AG04450 (cell line): ENCODE results near the gene TJAP1. TPM values are rescaled to one million over a fixed set of nuclear protein-coding genes. Genes with fewer than 3 reads are reported as not detected.

Experiments used
- CTCF ChIA-PET: fragments of 300-600, 350-600 bp; formaldehyde crosslinking; extraction: SDS; loops from one replicate; lab custom pipeline; 2022; ENCODE audit warnings: antibody characterized with exemption, inconsistent platforms; lab: Charles Lee
- POLR2A ChIA-PET: fragments of 350-600 bp; formaldehyde crosslinking; extraction: SDS; loops from one replicate; lab custom pipeline; 2021; ENCODE audit warnings: antibody characterized with exemption, inconsistent platforms; lab: Yijun Ruan, JAX
- DNase-seq: peaks from one replicate; pipeline ENCODE4 v3.0.0-alpha.2; 2011; ENCODE audit warnings: low read depth, low spot score
- H3K27ac ChIP-seq: one replicate; pipeline ENCODE4 v1.5.1; 2012; ENCODE audit warnings: low read depth, low read length, control low read depth
- H3K27me3 ChIP-seq: one replicate; pipeline ENCODE4 v1.6.0; 2012; ENCODE audit warnings: low read length; ENCODE audit not compliant: control insufficient read depth, insufficient read depth
- H3K4me3 ChIP-seq: 2 replicates; pipeline ENCODE4 v1.5.1; 2011; ENCODE audit warnings: mild to moderate bottlenecking, low read depth, low read length, control low read depth
- H3K9me3 ChIP-seq: 2 replicates; pipeline ENCODE4 v1.5.1; 2012; ENCODE audit warnings: low read length; ENCODE audit not compliant: control insufficient read depth, insufficient read depth
- CTCF ChIP-seq: IDR thresholded peaks from 2 replicates; pipeline ENCODE4 v1.5.1; 2011; ENCODE audit warnings: low read depth, low read length, control low read depth, inconsistent platforms
- polyA plus RNA-seq: library from polyadenylated mRNA; depleted of rRNA; stranded (reverse); fragments of >200 nt; gene quantifications from 2 replicates; pipeline ENCODE4 v1.2.3, GENCODE V29; 2011

Gene TJAP1
- polyA plus RNA-seq, 1 experiment = 20.4 TPM

- no peak for TF ChIP-seq CTCF
- no peak overlapping the region for H3K27ac ChIP-seq
- POLR2A ChIA-PET = interaction anchor here (0.6 kb wide), 1 partner anchor 28 kb away, joined by 3 read pairs; the partner anchor contains the start of gene TJAP1
- CTCF ChIA-PET = interaction anchor here (0.6 to 5.9 kb wide), 14 partner anchors 10 to 1358 kb away, joined by 3 to 54 read pairs (median 9); partner anchors contain the start of genes DLK2 and DNPH1
- no peak for DNase-seq
- H3K4me3 ChIP-seq = no peak overlapping the region
- no peaks in the 10 kb centered on the region for H3K27me3 ChIP-seq
- no peaks in the 10 kb centered on the region; the same call in 1 of the 2 replicates for H3K9me3 ChIP-seq
These were observed 28.3 kb downstream of the TJAP1 start for GRCh38 chr6:43505718-43506117.

- Histone ChIP-seq H3K4me3 (no peak overlapping the region), H3K27me3 (no peaks in the 10 kb centered on the region), H3K9me3 (no peaks in the 10 kb centered on the region; the same call in 1 of the 2 replicates), H3K27ac (no peak overlapping the region)
- no peak for TF ChIP-seq CTCF
- POLR2A ChIA-PET = interaction anchor here (1.0 kb wide), 1 partner anchor 40 kb away, joined by 3 read pairs; no protein-coding TSS in a partner anchor
- DNase-seq = no peak
- CTCF ChIA-PET = interaction anchor here (0.6 to 5.9 kb wide), 19 partner anchors 10 to 1358 kb away, joined by 3 to 54 read pairs (median 7); partner anchors contain the start of genes DLK2 and DNPH1
These were observed 28.8 kb downstream of the TJAP1 start for GRCh38 chr6:43506171-43506570.

GRCh38 chr6:43506667-43507471 is 29.5 kb downstream of the TJAP1 start:
- peak; percentile 53 for DNase-seq
- peak; percentile 97 for TF ChIP-seq CTCF
- CTCF ChIA-PET = interaction anchor here (0.8 to 5.9 kb wide), 17 partner anchors 11 to 278 kb away, joined by 3 to 54 read pairs (median 7); partner anchors contain the start of genes DLK2 and DNPH1
- Histone ChIP-seq H3K9me3 (no peaks in the 10 kb centered on the region; the same call in 1 of the 2 replicates), H3K27ac (no peak overlapping the region), H3K27me3 (no peaks in the 10 kb centered on the region), H3K4me3 (no peak overlapping the region)
- POLR2A ChIA-PET = interaction anchor here (1.0 kb wide), 1 partner anchor 41 kb away, joined by 3 read pairs; no protein-coding TSS in a partner anchor

- Histone ChIP-seq H3K27me3 (no peaks in the 10 kb centered on the region), H3K27ac (no peak overlapping the region), H3K9me3 (no peaks in the 10 kb centered on the region; the same call in 1 of the 2 replicates), H3K4me3 (no peak overlapping the region)
- ChIA-PET CTCF (interaction anchor here (0.6 to 5.9 kb wide), 5 partner anchors 9 to 246 kb away, joined by 3 to 54 read pairs (median 15); partner anchors contain the start of gene DLK2), POLR2A (no interaction called here)
- DNase-seq = no peak
- no peak for TF ChIP-seq CTCF
These were observed 31.2 kb downstream of the TJAP1 start for GRCh38 chr6:43508481-43509141.
